DOHH2 (cell line): ENCODE results near the gene PCGF3.
"Not testable (repeated sequence)": the region's sequence is repeated elsewhere in the genome, so short reads cannot be mapped to it uniquely, and the experiment has no call there.

Source experiments
- CTCF ChIP-seq: fragments of 200-600 bp; sonication (generic); IDR thresholded peaks from one replicate; pipeline ENCODE4 v1.5.1; 2014; ENCODE audit warnings: antibody characterized with exemption, mild to moderate bottlenecking, low read depth, low read length; ENCODE audit not compliant: poor library complexity, severe bottlenecking
- EZH2phosphoT487 ChIP-seq: fragments of 200-600 bp; sonication (generic); IDR thresholded peaks from 2 replicates; pipeline ENCODE4 v1.6.1; 2017; ENCODE audit warnings: borderline replicate concordance, mild to moderate bottlenecking, antibody characterized with exemption, low read length, moderate library complexity, mixed read lengths

GRCh38 chr4:668219-668618 lies 37.4 kb upstream of the PCGF3 start:
- not testable (repeated sequence) for TF ChIP-seq CTCF, EZH2phosphoT487
